ENCODE data around the gene TMEM204. TPM values are rescaled to one million over a fixed set of nuclear protein-coding genes. Genes with fewer than 3 reads are reported as not detected.

TMEM204 gene
- total RNA-seq, 1 donor from 2014 or later = under 0.01 TPM

DNA sequence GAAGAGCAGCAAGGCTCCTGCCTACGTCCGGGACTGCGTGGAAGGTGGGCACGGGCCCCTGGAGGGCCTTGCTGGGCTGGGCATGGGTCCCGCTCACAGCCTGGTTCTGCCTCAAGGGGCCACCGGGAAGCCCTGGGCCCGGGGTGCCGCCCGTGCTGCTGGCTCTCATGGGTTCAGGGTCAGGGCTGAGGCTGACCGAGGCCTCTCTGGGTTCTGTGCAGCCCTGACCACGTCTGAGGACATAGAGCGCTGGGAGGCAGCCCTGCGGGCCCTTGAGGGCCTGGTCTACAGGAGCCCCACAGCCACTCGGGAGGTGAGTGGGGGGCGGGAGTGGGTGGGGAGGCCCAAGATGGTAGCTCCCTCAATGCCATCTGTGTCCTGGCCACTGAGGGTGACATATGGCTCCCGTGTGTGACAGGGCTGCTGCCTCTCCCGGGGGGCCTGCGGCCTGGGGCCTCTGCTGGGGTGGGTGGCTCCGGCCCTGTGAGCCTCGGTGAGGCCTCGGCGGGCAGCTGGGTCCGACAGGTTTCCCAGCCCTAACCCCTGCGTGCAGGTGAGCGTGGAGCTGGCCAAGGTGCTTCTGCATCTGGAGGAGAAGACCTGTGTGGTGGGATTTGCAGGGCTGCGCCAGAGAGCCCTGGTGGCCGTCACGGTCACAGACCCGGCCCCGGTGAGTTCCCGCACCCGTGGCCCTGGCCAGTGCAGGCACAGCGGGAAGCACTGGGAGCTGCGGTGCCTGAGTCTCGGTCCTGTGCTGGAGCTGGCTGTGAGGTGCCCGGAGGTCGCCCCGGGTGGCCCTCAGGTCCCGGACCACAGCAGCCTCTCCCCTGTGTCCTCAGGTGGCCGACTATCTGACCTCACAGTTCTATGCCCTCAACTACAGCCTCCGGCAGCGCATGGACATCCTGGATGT lies 31.1 kb upstream of the TMEM204 start:
- TF ChIP-seq, protein P1, sequence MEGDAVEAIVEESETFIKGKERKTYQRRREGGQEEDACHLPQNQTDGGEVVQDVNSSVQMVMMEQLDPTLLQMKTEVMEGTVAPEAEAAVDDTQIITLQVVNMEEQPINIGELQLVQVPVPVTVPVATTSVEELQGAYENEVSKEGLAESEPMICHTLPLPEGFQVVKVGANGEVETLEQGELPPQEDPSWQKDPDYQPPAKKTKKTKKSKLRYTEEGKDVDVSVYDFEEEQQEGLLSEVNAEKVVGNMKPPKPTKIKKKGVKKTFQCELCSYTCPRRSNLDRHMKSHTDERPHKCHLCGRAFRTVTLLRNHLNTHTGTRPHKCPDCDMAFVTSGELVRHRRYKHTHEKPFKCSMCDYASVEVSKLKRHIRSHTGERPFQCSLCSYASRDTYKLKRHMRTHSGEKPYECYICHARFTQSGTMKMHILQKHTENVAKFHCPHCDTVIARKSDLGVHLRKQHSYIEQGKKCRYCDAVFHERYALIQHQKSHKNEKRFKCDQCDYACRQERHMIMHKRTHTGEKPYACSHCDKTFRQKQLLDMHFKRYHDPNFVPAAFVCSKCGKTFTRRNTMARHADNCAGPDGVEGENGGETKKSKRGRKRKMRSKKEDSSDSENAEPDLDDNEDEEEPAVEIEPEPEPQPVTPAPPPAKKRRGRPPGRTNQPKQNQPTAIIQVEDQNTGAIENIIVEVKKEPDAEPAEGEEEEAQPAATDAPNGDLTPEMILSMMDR (IDR thresholded peaks at IDR 0.05; ENCODE audit: insufficient read depth, low read length, severe bottlenecking) = no peak
- no peaks in the 10 kb centered on the region for H3K27me3 ChIP-seq (ENCODE audit: control insufficient read depth, insufficient read depth, low read length)
- H3K36me3 ChIP-seq (ENCODE audit: control insufficient read depth, insufficient read depth, low read length) = peaks cover 19% of the 10 kb centered on the region
- H3K4me3 ChIP-seq (ENCODE audit: low read depth, low read length) = no peak overlapping the region
- no peak for DNase-seq (ENCODE audit: low read depth)
- FAIRE-seq = no peak

DNA sequence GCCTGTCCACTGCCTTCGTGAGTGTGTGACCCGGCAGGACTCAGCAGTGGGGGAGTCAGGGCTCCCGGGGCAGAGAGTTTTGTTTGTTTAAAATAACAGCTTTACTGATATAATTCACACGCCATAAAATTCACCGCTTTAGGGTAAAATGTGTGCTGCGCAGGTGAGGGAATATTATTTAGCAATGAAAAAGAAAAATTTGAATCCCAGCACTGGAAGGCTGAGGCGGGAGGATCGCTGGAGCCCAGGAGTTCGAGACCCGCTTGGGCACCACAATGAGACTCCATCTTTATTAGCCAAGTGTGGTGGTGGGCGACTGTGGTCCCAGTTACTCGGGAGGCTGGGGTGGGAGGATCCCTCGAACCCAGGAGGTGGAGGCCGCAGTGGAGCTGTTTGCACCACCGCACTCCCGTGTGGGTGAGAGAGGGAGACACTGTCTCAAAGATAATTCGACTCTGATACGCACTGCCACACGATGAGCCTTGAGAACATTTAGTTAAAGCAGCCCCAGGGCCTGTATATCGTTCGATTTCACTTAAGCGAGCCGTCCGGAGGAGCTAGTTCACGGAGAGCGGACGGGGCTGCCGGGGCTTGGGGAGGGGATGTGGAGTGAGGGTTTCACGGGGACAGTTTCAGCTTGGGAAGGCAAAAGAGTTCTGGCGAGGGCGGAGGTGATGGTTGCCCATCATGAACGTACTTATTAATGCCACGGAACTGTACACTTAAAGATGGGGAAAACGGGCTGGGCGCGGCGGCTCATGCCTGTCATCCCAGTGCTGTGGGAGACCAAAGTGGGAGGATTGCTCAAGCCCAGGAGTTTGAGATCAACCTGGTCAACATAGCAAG lies 30.1 kb upstream of the TMEM204 start:
- H3K4me3 ChIP-seq (ENCODE audit: low read depth, low read length) = no peak overlapping the region
- no peak for FAIRE-seq
- no peaks in the 10 kb centered on the region for H3K27me3 ChIP-seq (ENCODE audit: control insufficient read depth, insufficient read depth, low read length)
- TF ChIP-seq, protein P1 (IDR thresholded peaks at IDR 0.05; ENCODE audit: insufficient read depth, low read length, severe bottlenecking) = no peak
- peaks cover 19% of the 10 kb centered on the region for H3K36me3 ChIP-seq (ENCODE audit: control insufficient read depth, insufficient read depth, low read length)
- no peak for DNase-seq (ENCODE audit: low read depth)

DNA sequence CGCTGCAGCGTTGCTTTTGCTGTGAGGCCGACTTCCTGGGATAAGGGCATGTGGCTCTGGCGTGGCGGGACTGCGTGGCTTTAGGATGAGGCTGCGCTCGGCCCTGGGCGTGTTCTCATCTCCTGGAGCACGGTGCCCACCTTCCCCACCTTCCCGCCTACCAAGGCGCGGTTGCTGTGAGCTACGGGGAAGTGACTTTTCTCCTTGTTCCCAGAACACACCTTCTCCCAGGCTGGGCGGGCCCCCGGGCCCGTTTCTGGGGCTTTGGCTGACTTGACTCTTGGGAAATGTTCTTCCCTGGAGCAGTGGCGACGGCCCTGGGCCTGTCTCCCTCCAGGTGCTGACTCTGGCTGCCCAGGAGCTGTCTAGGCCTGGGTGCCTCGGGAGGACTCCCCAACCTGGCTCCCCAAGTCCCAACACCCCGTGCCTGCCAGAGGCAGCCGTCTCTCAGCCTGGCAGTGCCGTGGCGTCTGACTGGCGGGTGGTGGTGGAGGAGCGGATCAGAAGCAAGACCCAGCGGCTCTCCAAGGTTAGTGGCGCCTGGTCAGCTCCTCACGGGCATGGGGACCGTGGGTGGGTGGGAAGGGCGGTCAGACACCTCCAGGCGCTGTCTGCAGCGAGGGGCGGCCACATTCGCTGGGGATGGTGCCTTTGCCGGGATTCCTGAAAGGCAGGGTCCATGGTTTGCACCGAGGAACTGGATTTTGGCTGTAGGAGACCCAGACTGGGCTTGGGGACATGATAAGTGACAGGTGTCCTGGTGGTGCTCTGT lies 28.2 kb upstream of the TMEM204 start:
- Histone ChIP-seq H3K36me3 (ENCODE audit: control insufficient read depth, insufficient read depth, low read length) (peaks cover 19% of the 10 kb centered on the region), H3K27me3 (ENCODE audit: control insufficient read depth, insufficient read depth, low read length) (no peaks in the 10 kb centered on the region), H3K4me3 (ENCODE audit: low read depth, low read length) (no peak overlapping the region)
- DNase-seq (ENCODE audit: low read depth) (no peak), FAIRE-seq (no peak)
- TF ChIP-seq, protein P1 (IDR thresholded peaks at IDR 0.05; ENCODE audit: insufficient read depth, low read length, severe bottlenecking) = no peak

DNA sequence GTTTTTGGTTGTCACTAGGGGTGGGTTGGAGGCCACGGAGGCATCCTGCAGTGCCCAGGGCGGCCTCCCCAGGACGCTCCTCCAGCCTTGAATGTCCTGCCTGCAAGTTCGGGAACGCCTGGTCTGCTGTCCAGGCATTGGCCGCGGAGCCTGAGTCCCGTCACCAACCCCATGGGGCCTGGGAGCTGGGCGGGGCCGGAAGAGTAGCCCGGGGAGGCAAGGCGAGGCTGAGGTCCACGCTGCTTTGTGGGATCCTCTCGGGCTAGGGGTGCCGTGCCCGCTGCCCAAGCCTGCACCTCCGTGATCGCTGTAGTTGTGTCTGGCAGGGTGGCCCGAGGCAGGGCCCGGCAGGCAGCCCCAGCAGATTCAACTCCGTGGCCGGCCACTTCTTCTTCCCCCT lies 27.6 kb upstream of the TMEM204 start:
- no peak overlapping the region for H3K4me3 ChIP-seq (ENCODE audit: low read depth, low read length)
- no peaks in the 10 kb centered on the region for H3K27me3 ChIP-seq (ENCODE audit: control insufficient read depth, insufficient read depth, low read length)
- FAIRE-seq (no peak), DNase-seq (ENCODE audit: low read depth) (no peak)
- TF ChIP-seq, protein P1 (IDR thresholded peaks at IDR 0.05; ENCODE audit: insufficient read depth, low read length, severe bottlenecking) = no peak
- H3K36me3 ChIP-seq (ENCODE audit: control insufficient read depth, insufficient read depth, low read length) = peaks cover 16% of the 10 kb centered on the region

DNA sequence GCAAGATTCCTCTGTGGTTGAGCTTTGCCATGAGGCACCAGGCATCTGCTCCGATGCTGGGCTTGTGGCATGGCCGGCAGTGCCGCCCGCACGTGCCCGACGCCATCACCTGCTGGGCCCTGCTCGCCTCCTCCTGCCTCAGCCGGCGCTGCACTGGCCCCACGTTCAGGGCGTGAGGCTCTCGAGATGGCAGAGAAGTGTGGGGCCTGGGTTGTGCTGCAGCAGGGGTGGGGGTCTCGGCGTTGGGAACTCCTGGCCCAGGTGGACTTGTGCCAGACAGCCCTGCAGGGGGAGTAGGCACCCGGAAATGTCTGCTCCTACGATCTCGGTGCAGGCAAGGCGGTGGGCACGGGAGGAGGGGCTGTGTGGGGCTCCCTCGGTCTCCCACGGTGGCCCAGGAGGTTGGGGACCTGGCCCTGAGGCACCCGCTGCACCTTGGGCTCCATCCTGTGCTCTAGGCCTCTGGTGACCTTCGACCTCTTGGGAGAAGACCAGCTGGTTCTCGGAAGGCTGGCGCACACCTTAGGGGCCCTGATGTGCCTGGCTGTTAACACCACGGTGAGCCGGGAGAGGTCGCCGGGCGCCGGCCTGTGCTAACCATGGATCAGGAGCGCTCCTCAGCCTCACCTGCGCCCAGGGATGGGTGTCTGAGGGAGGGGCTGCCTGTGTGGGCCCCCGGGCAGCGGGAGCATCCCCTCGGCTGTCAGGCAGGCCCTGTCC lies 26.8 kb upstream of the TMEM204 start:
- TF ChIP-seq, protein P1 (IDR thresholded peaks at IDR 0.05; ENCODE audit: insufficient read depth, low read length, severe bottlenecking) = no peak
- no peak overlapping the region for H3K4me3 ChIP-seq (ENCODE audit: low read depth, low read length)
- peaks cover 15% of the 10 kb centered on the region for H3K36me3 ChIP-seq (ENCODE audit: control insufficient read depth, insufficient read depth, low read length)
- FAIRE-seq (no peak), DNase-seq (ENCODE audit: low read depth) (no peak)
- no peaks in the 10 kb centered on the region for H3K27me3 ChIP-seq (ENCODE audit: control insufficient read depth, insufficient read depth, low read length)
